Aorta (tissue), 5 donors: ENCODE data around the gene SUPT4H1. TPM values are rescaled to one million over a fixed set of nuclear protein-coding genes. Genes with fewer than 3 reads are reported as not detected.
"Not testable (repeated sequence)": the region's sequence is repeated elsewhere in the genome, so short reads cannot be mapped to it uniquely, and the experiment has no call there.

ENCODE experiments used
- ATAC-seq: fragments of 200-7000 bp; cut with Tn5 transposase; one replicate; pipeline ENCODE4 v1.9.1; 2022; ENCODE audit warnings: moderate library complexity; ENCODE audit not compliant: low FRiP score
- DNase-seq, 2 donors: peaks; one replicate each; pipeline ENCODE4 v3.0.0-alpha.2; 2020
- H3K27ac ChIP-seq, 2 donors: one replicate each; pipeline ENCODE4 v1.5.1; 2013; ENCODE audit warnings: low read length in 2 of 2, mild to moderate bottlenecking in 2 of 2, moderate library complexity in 2 of 2, control low read depth in 1 of 2, inconsistent platforms in 1 of 2, low read depth in 1 of 2
- H3K27me3 ChIP-seq, 2 donors: one replicate each; pipeline ENCODE4 v1.6.1; 2013; ENCODE audit warnings: control low read depth in 1 of 2, low read length in 1 of 2, mild to moderate bottlenecking in 1 of 2, moderate library complexity in 1 of 2; ENCODE audit not compliant: insufficient read depth in 2 of 2, control insufficient read depth in 1 of 2
- H3K36me3 ChIP-seq, 2 donors: one replicate each; pipeline ENCODE4 v1.6.1; 2013; ENCODE audit warnings: control low read depth in 1 of 2, low read length in 1 of 2, mild to moderate bottlenecking in 1 of 2; ENCODE audit not compliant: insufficient read depth in 2 of 2, control insufficient read depth in 1 of 2
- H3K4me1 ChIP-seq, 2 donors: one replicate each; pipeline ENCODE4 v1.6.1; 2013; ENCODE audit warnings: low read length in 2 of 2, control low read depth in 1 of 2, mild to moderate bottlenecking in 1 of 2, moderate library complexity in 1 of 2; ENCODE audit not compliant: insufficient read depth in 2 of 2, control insufficient read depth in 1 of 2
- H3K4me3 ChIP-seq, 2 donors: one replicate each; pipeline ENCODE4 v1.5.1; 2013; ENCODE audit warnings: low read length in 2 of 2, control low read depth in 1 of 2, mild to moderate bottlenecking in 1 of 2
- H3K9me3 ChIP-seq: one replicate; pipeline ENCODE4 v1.6.1; 2013; ENCODE audit warnings: mild to moderate bottlenecking, low read length; ENCODE audit not compliant: control insufficient read depth
- WGBS, 2 donors: extraction: QIAGEN DNeasy Blood & Tissue Kit; methylation state at CpG; one replicate each; pipeline ENCODE4 v1.1.7; 2013; 5-methylcytosine and 5-hydroxymethylcytosine counted together
- intact Hi-C, 2 donors: fragments of 100-400 bp; cut with DNase I; formaldehyde crosslinking; loops; one replicate each; pipeline versions ENCODE4 v1.14.2 to v1.15.0; 2022
- long read RNA-seq, 2 donors: library from polyadenylated mRNA; unstranded; transcript quantifications; one replicate each; pipeline ENCODE4 v2.0.0, GENCODE V29; 2020 to 2021
- polyA plus RNA-seq, 2 donors: library from polyadenylated mRNA; stranded (reverse); fragments of 200-250 nt; gene quantifications; one replicate each; pipeline ENCODE4 v1.2.3, GENCODE V29; 2013
- total RNA-seq, 2 donors: library from RNA; stranded (reverse); fragmentation: NEBNext Ultra II Directional; extraction: Animal tissue kit (Norgen Biotek cat#: 25700); gene quantifications; one replicate each; pipeline ENCODE4 v1.2.1, GENCODE V29; 2021
- donor health status: healthy with polysubstance abuse.
- donor health status: Bipolar disorder and iron deficiency.
- donor health status: DM: no; HTN: no; CAD: no.
- donor health status: DM: no; HTN: no; CAD: no.
- donor health status: DM: yes; HTN: yes; CAD: no.

Gene SUPT4H1
- total RNA-seq = 10 to 100 TPM; 38.4 to 56.3 TPM
- polyA plus RNA-seq = 10 to 100 TPM; 69.1 to 78.2 TPM
- long read RNA-seq, donor 1, transcript SUPT4H1-201 (5 exons, 1,489 nt) = major isoform, 16 of 19 reads
- long read RNA-seq, donor 1, partial matches to known transcripts = 0 of 19 reads
- long read RNA-seq, donor 1, other reads (novel, unspliced or antisense) = 1 of 19 reads
- long read RNA-seq, donor 2, partial matches to known transcripts = 1 of 4 reads
- long read RNA-seq, donor 2, other reads (novel, unspliced or antisense) = 0 of 4 reads

- ATAC-seq (peak; percentile 94), DNase-seq (peak; percentile 93 to 95)
- Histone ChIP-seq H3K4me1 (no peaks in the 10 kb centered on the region), H3K27ac (peak within 1 kb of the TSS in 1 of 2 donors; percentile 93), H3K27me3 (no peaks in the 10 kb centered on the region), H3K4me3 (peak within 1 kb of the TSS; percentile 36 to 69), H3K36me3 (peaks cover 10 to 11% of the 10 kb centered on the region in 2 donors), H3K9me3 (no peaks in the 10 kb centered on the region)
- intact Hi-C loops = no loop called here
- whole genome bisulfite sequencing, 2 donors = 0% methylated on average over 55 to 60 of the region's 60 CpGs
These were observed at the start of gene SUPT4H1 for GRCh38 chr17:58351831-58352595. Gene SUPT4H1 (minus strand): TSS chr17:58352201. CDS start chr17:58352135, 66 bp downstream.

DNA sequence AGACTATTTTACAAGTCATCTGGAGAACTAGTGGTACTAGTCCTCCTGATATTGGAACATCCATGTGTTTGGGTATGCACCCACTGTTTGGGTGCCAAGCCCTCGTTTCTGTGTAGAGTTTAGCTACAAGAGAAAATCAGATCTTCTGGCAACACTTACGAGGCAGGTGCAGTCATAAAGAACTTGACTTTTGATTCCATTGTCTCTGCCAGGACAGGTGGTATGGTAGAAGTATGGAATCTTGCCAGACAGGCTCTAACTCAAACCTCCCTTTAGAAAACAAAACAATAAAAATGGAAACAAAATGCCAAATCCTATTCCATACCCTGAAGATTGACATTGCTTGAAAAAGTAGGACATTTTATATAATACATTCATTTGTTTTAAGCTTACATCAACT lies 49.3 kb upstream of the SUPT4H1 start:
- no peaks in the 10 kb centered on the region for H3K9me3 ChIP-seq
- H3K4me1 ChIP-seq = no peaks in the 10 kb centered on the region
- H3K27me3 ChIP-seq = no peaks in the 10 kb centered on the region
- DNase-seq (no peak), ATAC-seq (no peak)
- H3K36me3 ChIP-seq = no peaks in the 10 kb centered on the region
- H3K27ac ChIP-seq = no peak overlapping the region
- intact Hi-C loops = no loop called here
- H3K4me3 ChIP-seq = no peak overlapping the region
- 64 to 71% methylated on average over 2 of the region's 2 CpGs for WGBS, 2 donors

DNA sequence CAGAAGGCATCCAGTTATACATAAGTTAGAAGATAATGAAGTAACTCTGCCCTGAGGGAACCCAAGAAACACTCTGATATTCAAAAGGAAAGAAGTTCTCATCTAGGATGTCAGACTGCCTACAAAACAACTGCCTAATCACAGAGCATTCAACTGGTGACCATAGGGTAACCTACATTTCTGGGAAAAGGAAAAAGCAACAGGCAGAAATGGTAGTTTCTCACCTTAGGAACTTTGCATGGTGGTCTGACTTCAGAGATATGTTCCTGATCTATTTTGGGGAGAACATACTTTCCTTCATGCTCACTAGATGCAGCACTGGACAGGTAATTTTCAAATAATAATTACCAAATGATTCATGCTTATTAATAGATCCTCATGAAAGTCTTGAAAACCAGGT lies 48.8 kb upstream of the SUPT4H1 start:
- intact Hi-C loops = no loop called here
- no peaks in the 10 kb centered on the region for H3K9me3 ChIP-seq
- DNase-seq (no peak), ATAC-seq (no peak)
- H3K36me3 ChIP-seq = no peaks in the 10 kb centered on the region
- no peaks in the 10 kb centered on the region for H3K27me3 ChIP-seq
- no peaks in the 10 kb centered on the region for H3K4me1 ChIP-seq
- no peak overlapping the region for H3K4me3 ChIP-seq
- no peak overlapping the region for H3K27ac ChIP-seq

GRCh38 chr17:58399974-58400373 lies 48.0 kb upstream of the SUPT4H1 start:
- H3K27ac ChIP-seq = no peak overlapping the region
- no peaks in the 10 kb centered on the region for H3K4me1 ChIP-seq
- DNase-seq (no peak), ATAC-seq (no peak)
- intact Hi-C loops = no loop called here
- no peak overlapping the region for H3K4me3 ChIP-seq
- no peaks in the 10 kb centered on the region for H3K36me3 ChIP-seq
- H3K9me3 ChIP-seq = no peaks in the 10 kb centered on the region
- WGBS, 2 donors = 85 to 87% methylated on average over 3 of the region's 3 CpGs
- no peaks in the 10 kb centered on the region for H3K27me3 ChIP-seq

DNA sequence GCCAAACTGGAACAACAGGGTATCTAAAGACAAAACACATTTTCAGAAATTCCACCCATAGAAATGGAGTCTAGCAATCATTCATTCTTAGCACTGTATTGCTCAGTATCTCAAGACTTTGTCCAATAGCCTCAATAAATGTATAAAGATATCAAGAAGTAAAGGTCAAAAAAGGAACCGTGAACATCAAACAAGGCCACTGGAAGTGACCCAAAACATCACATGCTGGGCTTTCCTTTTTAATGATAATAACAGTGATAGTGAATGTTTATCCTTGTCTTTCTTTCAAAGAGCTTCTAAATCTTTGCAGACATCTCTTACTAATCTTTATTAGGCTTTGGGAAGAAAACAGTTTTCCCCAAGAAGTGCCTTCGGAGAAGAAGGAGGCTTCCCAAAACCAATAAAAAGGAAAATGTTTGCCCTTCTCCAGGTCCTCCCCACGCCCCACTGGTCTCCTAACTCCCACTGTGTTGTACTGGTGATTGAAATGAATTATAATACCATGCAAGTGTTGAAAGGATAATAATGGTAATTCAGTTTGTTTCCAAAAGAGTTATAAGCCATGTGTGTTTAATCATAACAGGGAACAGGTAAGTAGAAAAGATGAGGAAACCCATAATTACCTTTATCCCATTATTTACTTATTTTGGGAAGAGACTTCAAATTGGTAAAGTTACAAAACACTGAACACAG lies 46.7 kb upstream of the SUPT4H1 start:
- Histone ChIP-seq H3K27ac (no peak overlapping the region), H3K4me1 (no peaks in the 10 kb centered on the region), H3K36me3 (no peaks in the 10 kb centered on the region), H3K9me3 (no peaks in the 10 kb centered on the region), H3K27me3 (no peaks in the 10 kb centered on the region), H3K4me3 (no peak overlapping the region)
- DNase-seq (no peak), ATAC-seq (no peak)
- intact Hi-C loops = no loop called here
- WGBS, 2 donors = 12 to 21% methylated on average over 3 of the region's 3 CpGs

DNA sequence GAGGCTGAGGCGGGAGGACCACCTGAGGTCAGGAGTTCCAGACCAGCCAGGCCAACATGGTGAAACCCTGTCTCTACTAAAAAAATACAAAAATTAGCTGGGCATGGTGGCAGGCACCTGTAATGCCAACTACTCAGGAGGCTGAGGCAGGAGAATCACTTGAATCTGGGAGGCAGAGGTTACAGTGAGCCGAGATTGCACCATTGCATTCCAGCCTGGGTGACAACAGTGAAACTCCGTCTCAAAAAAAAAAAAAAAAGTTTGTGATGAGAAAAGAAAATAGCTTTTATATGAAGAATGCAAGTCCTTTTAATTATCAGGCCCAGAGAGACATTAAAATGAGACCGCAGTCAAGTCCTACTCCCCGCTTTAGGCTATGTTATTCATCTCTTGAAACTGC lies 45.4 kb upstream of the SUPT4H1 start:
- H3K9me3 ChIP-seq, ATAC-seq, H3K27me3 ChIP-seq, H3K4me1 ChIP-seq, intact Hi-C loops, DNase-seq, H3K36me3 ChIP-seq, H3K27ac ChIP-seq, H3K4me3 ChIP-seq: not testable (repeated sequence)
- WGBS, 2 donors = 86% methylated on average over 5 of the region's 5 CpGs

DNA sequence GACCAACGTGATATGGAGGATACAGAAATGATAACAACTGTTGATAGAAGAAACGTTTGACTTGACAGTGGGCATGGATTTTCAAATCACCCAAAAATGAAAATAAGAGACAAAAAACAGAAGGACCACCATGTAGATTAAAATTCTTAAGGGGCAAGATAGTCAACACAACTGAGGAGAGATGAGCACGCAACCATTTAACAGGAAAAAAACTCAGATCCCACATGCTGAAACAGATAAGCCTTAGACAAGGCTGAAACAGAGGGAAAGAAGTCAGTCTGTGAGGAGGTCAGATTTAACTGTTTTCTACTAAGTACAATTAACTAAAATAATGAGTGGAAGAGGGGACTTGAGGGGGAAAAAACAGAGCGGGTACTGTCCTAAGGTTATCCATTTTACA lies 44.2 kb upstream of the SUPT4H1 start:
- Histone ChIP-seq H3K27me3 (no peaks in the 10 kb centered on the region), H3K4me1 (no peaks in the 10 kb centered on the region), H3K36me3 (no peaks in the 10 kb centered on the region), H3K9me3 (no peaks in the 10 kb centered on the region), H3K27ac (no peak overlapping the region), H3K4me3 (no peak overlapping the region)
- intact Hi-C loops = no loop called here
- WGBS, 2 donors = 58 to 62% methylated on average over 4 of the region's 4 CpGs
- DNase-seq = no peak
- ATAC-seq = no peak

DNA sequence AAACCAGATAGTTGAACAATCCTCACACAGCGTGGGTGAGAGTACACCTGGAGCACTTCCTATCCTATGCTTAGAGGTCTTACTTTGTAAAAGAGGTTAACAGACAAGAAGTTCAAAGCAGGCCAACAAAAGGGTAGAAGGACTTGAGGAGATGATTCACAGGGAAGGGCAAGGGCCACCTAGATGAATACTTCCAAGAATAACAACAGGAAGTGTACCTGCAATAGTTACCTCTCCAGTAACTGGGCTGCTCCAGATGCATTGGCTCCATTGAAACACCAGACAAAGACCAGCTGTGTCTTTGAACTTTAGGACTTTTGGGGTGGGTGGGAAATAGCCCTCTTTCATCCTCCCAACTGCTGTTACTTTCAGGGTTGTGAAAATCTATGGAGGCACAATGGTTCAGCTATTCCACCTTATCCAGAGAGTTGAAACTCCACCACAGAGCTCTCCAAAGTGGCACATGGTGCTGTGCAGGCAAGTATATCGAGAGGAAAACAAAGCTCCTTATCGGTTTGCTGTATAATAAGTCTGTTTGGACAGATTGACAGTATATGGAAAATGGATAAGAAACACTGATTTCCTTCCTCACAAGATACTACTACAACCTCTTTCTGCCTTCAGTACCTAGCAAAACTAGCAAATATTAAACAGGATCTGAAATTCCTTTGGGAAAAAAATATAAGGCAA lies 42.7 kb upstream of the SUPT4H1 start:
- Histone ChIP-seq H3K4me1 (no peaks in the 10 kb centered on the region), H3K27ac (no peak overlapping the region), H3K36me3 (no peaks in the 10 kb centered on the region), H3K27me3 (no peaks in the 10 kb centered on the region), H3K9me3 (no peaks in the 10 kb centered on the region), H3K4me3 (no peak overlapping the region)
- ATAC-seq (no peak), DNase-seq (no peak)
- WGBS, 2 donors = 79 to 84% methylated on average over 3 of the region's 3 CpGs
- intact Hi-C loops = no loop called here
